ENCODE measurements around the gene CHST11.

Gene CHST11

GRCh38 chr12:104720339-104721038, 263.7 kb downstream of the CHST11 start:
- DNase-seq (ENCODE audit: low read depth) = no peak

DNA sequence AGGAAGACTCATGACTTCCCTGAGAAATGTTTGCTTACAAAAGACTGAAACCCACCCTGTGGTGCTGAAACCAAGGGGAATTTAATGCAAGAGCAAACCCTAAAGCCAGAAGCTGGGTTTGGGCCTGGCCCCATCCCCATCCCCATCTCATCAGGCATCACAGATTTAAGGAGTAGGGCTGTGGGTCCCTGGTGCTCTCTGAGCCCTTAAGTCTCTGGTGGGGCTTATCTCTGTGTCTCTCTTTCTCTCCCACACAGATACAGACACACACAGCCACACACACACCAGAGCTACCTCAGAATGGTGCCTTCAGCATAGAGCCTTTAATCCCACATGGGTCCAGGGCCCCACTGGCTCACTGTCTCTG, 264.3 kb downstream of the CHST11 start:
- DNase-seq (ENCODE audit: low read depth) = no peak

DNA sequence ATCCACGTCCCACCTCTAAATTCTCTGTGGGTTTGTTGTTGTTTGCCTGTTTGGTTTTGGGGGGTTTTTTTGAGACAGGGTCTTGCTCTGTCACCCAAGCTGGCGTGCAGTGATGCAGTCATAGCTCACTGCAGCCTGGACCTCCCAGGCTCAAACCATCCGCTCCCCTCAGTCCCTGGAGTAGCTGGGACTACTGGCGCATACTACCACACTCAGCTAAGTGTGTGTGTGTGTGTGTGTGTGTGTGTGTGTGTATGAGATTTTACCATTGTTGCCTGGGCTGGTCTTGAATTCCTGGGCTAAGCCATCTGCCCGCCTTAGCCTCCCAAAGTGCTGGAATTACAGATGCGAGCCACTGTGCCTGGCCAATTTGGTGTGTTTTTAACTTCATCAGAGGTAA, 265.2 kb downstream of the CHST11 start:
- no peak for DNase-seq (ENCODE audit: low read depth)

GRCh38 chr12:104722601-104723534, 266.1 kb downstream of the CHST11 start:
- DNase-seq (ENCODE audit: low read depth) = no peak

DNA sequence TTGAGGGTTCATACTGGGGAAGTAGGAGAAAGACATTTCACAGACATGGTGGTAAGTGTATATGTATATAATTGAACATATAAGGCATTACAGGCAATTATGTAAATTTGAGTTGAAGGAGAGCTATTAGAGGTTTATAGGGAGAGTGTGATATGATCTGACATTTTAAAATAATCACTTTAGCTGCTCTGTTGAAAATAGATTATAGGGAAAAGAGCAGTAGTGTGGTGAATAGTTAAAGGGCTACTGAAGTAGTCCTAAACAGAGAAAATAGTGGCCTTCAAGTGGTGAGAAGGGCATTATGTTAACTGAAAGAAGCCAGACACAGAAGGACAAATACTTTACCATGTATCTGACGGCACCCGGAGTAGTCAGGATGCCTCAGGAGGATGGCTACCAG, 267.1 kb downstream of the CHST11 start:
- no peak for DNase-seq (ENCODE audit: low read depth)

GRCh38 chr12:104724992-104725585, 268.3 kb downstream of the CHST11 start:
- DNase-seq (ENCODE audit: low read depth) = no peak

DNA sequence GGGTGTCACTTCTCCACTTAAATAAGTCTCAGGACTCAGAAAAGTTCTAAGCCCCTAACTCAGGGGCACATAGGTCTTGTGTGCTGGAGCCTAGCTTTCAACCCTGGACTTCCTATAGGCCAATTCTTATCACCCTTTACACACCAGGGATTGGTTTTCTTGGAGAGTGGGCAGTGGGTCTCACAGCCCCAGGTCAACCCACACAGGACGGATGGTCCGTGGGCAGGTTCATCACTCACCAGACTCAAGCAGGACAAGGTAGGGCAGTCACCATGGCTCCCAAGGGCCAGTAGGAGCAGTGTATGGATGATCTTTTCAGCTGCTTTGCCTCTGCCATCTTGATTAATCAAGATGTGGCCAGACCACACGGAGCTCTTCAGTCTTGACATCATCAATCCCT, 268.9 kb downstream of the CHST11 start:
- no peak for DNase-seq (ENCODE audit: low read depth)

DNA sequence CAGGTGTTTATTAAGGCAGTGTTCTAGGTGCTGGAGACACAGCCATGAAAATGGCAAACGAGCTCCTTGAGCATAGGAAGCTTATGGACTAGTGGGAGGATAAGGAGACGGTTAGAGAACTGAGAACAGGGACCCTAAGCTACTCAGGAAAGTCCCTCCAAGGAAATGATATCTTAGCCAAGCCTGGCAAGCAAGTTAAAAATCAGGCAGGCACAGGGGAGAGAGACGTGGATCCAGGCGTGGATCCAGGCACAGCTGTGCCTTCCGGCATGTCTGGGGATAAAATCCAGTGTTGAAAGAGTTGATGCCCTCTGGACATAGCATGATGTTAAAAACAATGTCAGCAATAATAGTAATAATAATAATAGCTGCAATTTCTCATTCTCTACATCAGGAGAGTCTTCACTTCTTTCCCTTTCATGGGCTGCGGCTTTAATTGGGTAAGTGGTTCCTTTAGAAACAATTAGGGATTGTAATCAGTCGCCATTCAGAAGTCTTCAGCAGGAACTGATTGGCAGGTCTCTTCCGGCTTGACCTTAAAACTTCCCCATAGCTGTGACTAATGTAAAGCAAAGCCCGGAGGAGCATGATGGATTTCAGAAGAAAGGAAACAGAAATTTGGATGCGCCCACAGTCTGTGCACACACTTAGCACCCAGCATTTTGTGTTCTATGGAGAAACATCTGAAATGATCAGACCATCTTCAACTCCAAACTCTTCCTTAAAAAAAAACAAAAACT, 271.1 kb downstream of the CHST11 start:
- no peak for DNase-seq (ENCODE audit: low read depth)

GRCh38 chr12:104729091-104729490, 272.3 kb downstream of the CHST11 start:
- DNase-seq (ENCODE audit: low read depth) = no peak

- DNase-seq (ENCODE audit: low read depth) = no peak
Observed at GRCh38 chr12:104729610-104730446, 273.1 kb downstream of the CHST11 start.

DNA sequence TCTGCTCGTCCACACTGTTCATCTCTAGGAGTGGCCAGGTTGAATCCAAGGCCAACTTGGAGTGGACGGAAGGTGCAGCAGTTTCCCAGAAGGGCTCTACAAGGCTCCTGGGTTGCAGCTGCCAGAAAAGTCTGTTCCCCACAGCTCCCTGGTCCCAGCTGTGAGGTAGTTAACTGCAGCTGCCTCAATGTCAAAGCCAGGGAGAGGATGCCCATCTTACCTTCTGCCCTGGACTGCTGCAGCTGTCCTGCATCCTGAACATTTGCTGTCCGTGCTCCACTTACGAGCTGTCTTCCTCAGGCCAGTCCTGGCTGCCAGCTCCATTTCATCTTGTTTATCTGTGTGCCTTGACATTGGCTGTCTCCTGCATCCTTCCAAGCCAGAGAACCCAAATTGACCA, 274.0 kb downstream of the CHST11 start:
- no peak for DNase-seq (ENCODE audit: low read depth)

DNA sequence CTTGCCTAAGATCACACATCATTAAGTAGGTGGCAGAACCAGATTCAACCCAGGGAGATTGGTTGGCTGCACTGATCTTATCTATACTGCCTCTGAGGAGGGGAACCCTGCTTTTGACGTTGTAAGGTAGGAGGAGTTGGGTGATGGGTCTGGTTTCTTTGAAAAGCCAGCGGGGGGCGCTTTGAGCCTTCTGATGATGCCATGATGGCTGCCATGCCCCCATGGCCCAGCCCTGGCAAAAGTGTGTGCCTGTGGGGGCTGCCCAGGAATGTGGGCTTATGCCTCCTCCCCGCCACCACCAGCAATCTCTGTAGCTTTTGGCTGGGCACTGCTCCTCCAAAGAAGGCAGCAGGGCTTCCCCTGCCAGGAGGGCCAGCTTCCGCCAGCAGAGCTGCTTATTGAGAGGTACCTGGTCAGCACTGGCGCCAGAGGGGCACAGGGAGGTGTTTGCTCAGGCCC, 277.0 kb downstream of the CHST11 start:
- DNase-seq (ENCODE audit: low read depth) = no peak

- DNase-seq (ENCODE audit: low read depth) = no peak
Observed at GRCh38 chr12:104734541-104735095, 277.9 kb downstream of the CHST11 start.

GRCh38 chr12:104735801-104736200, 279.1 kb downstream of the CHST11 start:
- DNase-seq (ENCODE audit: low read depth) = no peak

GRCh38 chr12:104736307-104736706, 279.6 kb downstream of the CHST11 start:
- DNase-seq (ENCODE audit: low read depth) = peak; percentile 33

DNA sequence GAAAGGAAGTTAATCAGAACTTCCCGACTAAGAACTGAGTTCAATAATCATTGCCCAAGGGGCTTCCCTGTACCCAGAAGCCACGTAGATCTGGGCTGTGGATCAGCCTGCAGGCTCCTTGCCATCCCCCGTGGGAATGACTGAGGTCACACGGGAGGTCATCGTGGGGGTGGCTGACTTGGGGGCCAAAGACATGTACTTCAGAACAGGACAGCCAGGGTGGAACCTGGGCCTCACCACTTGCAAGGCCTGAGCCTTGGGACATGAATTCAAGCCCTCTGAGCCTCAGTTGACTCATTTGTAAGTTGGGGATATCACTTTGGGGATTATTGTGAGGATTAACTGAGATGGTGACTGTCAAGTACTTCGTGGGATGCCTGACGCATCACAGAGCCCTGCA, 280.4 kb downstream of the CHST11 start:
- no peak for DNase-seq (ENCODE audit: low read depth)

DNA sequence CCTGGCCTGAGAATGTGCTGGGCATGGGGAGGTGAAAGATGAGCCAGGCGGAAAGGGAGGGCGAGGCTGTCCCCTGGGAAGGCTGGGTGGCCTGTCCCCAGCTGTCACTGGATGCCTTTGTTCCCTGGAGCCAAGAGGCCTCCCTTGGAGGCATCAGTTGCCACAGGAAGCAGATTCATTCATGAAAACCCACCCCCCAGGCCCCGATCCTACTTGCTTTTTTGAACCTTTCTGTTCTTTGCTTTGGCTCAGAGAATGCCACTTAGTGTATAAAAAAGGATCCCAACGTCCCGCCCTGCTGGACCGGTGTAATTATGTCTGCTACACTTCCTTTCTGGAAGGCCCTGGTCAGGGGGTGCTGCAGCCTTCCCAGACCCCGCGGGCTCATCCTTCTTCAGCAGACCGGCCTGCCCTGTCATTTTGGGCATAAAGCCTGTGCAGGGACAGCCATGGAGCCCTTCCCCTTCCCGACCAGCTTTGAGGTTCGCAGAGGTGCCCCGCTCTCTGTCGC, 281.1 kb downstream of the CHST11 start:
- no peak for DNase-seq (ENCODE audit: low read depth)

DNA sequence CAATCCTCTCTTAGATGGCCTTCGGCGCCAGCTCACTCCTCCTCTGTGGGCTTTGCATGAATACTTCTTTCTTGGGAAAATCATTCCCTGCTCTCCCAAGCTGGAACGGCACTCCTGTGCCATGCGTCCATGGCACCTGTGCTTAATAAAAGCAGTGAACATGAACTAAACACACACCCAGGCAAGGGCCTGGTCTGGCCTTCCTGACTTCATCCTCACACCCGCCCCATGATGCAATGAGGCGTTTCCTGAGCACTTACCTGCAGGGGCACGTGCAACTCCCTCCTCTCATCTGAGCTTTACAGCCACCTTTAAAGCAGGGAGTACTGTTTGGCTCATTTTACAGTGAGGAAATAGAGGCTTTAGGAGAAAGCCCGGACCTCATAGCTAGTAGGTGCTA, 281.6 kb downstream of the CHST11 start:
- no peak for DNase-seq (ENCODE audit: low read depth)

DNA sequence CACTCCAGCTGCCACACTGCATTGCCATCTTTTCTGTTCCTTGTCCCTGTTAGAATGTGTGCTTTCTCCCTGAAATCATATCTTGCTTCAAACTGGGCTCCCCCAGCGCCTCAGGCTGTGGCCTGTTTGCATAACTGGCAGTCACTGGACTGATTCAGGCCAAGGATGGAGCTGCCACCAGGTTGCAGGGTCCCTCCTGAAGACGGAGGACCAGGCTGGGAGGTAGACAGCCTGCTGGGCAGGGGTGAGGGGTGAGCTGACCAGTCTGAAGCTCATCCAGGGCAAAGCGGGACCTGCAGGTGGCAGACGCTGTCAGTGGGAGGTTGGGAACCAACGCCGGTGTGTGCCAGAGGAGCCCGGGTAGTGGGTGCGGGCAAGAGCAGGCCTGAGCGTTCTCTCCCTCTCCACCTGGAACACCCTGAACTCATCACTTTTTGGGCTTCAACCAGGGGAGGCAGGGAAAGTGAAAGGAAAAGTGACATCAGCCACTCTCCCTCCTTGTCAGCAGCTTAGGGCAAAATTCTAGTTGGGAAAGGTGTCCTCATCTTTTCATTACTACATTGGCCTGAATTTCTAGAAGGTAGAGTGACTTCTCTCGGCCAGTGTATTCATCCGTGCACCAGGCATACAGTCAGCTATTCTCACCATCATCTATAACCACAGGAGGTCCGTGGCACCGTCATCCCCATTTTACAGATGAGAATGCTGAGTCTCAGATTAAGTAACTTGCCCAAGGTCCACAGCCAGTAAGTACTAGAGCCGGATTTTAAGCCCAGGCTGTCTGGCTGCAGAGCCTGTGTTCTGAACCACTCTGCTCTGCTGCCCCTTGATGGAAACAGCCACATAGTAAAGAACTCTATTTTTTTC, 282.3 kb downstream of the CHST11 start:
- no peak for DNase-seq (ENCODE audit: low read depth)

DNA sequence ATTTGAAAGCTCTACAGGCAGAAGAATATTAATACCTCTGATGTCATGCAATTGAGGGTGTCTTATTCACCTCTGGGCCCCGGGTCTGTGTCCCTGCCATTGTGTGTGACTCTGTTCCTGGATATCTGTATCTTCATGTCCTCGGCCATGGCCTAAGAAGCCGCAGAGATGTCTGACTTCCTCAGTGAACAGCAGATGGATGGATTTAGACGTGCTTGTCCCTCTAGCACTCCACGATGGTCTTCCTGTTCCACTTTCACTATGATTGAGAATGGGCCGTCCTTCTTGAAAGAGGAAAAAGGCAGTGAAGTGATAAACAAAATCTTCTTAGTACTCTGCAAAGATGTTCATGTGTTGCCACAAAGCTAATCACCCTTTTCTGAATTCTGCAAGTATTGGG, 283.9 kb downstream of the CHST11 start:
- no peak for DNase-seq (ENCODE audit: low read depth)
